ES-I3 (cell line): ENCODE data around the gene POLR2E.

Experiments used
- H3K36me3 ChIP-seq: 2 replicates; pipeline ENCODE4 v1.6.1; 2013; ENCODE audit warnings: mild to moderate bottlenecking, low read length, control low read depth, moderate library complexity; ENCODE audit not compliant: insufficient read depth
- H3K4me1 ChIP-seq: 2 replicates; pipeline ENCODE4 v1.6.1; 2013; ENCODE audit warnings: mild to moderate bottlenecking, control low read depth, low read length; ENCODE audit not compliant: insufficient read depth
- H3K9ac ChIP-seq: 2 replicates; pipeline ENCODE4 v1.6.1; 2013; ENCODE audit warnings: low read depth, mild to moderate bottlenecking, low read length, moderate library complexity
- H3K9me3 ChIP-seq: 2 replicates; pipeline ENCODE4 v1.6.1; 2013; ENCODE audit warnings: mild to moderate bottlenecking, low read length, moderate library complexity; ENCODE audit not compliant: control insufficient read depth, insufficient read depth

POLR2E gene

DNA sequence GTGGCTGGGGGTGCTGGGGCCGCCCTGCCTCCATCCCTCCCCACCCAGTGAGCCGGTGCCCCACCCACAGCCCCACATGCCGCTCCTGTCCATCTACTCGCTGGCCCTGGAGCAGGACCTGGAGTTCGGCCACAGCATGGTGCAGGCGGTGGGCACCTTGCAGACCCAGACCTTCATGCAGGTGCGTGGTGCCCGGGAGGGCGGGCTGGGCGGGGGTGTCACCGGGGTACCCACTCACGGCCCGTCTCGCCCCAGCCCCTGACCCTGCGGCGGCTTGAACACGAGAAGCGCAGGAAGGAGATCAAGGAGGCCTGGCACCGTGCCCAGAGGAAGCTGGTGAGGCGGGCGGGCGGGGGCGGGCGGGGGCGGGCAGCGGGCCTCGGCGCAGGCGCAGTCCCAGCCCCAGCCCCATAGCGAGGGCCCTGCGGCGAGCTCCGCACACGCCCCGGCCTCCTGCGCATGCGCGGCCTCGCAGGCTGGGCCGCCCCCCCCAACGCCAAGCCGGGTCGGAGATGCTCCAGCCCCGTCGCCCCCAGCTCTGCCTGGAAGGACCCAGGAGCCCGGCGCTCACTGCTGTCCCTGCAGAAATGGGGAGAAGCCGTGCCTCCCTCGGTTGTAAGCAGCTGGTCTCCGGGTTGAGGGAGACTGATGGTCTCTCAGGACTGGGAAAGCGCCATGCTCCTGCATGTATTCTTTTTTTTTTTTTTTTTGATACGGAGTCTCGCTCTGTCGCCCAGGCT lies 20.5 kb downstream of the POLR2E start:
- H3K36me3 ChIP-seq: peaks cover 3% of the 10 kb centered on the region
- H3K9me3 ChIP-seq: no peaks in the 10 kb centered on the region
- H3K9ac ChIP-seq: no peak overlapping the region
- H3K4me1 ChIP-seq: no peaks in the 10 kb centered on the region

DNA sequence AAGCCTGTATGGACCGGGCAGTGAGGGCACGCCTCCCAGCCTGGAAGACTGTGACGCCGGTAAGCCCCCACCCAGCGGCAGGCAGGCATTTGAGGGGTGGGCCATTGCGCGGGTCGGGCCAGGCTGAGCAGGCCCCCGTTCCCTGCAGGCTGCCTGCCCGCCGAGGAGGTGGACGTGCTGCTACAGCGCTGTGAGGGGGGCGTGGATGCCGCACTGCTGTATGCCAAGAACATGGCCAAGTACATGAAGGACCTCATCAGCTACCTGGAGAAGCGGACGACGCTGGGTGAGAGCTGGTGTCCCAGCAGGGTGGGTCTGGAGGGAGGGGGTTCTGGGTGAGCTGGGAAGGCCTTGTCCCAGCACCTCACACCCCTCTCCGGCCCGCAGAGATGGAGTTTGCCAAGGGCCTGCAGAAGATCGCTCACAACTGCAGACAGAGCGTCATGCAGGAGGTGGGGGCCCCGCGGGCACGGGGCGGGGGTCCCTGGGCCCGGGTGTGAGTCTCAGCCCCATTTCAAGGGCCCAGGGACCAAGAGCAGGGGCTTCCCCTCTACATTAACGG lies 21.1 kb downstream of the POLR2E start:
- Histone ChIP-seq H3K4me1 (no peaks in the 10 kb centered on the region), H3K9ac (no peak overlapping the region), H3K9me3 (no peaks in the 10 kb centered on the region), H3K36me3 (peaks cover 3% of the 10 kb centered on the region)

- Histone ChIP-seq H3K9me3 (no peaks in the 10 kb centered on the region), H3K4me1 (no peaks in the 10 kb centered on the region), H3K36me3 (peaks cover 3% of the 10 kb centered on the region), H3K9ac (no peak overlapping the region)
Measured at GRCh38 chr19:1073063-1073955, 21.9 kb downstream of the POLR2E start.

GRCh38 chr19:1072371-1073015 lies 22.7 kb downstream of the POLR2E start:
- Histone ChIP-seq H3K4me1 (no peaks in the 10 kb centered on the region), H3K9ac (no peak overlapping the region), H3K9me3 (no peaks in the 10 kb centered on the region), H3K36me3 (peaks cover 3% of the 10 kb centered on the region)

DNA sequence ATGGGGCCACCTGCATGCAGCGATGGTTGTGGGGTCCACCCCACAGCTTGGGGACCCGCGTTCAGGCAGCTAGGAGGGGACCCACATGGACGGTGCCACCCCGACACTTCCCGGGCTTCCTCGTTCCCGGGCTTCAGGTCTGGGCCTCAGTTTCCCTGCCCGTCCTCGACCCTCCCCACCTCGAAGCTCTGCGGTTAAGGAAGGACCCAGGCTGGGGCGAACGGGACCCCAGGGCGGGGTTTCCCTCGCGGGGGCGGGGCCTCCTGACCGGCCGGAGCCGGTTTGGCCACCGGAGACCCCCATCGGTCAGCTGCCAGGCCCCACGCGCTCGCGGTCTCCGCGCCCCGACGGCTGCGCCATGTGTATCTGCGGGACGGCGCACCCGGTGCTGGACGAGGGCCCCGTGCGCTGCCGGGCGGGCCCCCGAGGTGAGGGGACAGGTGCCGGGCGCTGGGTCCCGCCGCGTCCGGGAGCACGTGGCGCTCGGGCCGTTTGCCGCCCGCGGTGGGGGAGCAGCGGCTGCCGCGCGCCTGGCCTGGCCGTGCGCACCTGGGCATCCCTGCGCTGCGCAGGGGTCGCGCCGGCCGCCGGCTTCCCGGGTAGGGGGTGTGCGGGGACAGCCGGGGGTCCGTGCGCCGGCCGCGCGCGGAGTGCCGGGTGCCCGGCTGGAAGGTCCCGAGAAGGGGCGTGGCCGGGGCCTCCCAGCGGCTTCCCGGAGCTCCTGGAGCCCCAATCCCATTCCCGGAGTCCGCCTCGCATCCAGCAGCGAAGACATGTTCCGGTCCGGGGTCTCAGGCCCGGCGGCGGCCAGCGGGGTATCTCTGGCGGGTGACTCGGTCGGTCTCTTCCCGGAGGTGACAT lies 24.0 kb downstream of the POLR2E start:
- H3K9ac ChIP-seq: peak overlapping the region; percentile 60

DNA sequence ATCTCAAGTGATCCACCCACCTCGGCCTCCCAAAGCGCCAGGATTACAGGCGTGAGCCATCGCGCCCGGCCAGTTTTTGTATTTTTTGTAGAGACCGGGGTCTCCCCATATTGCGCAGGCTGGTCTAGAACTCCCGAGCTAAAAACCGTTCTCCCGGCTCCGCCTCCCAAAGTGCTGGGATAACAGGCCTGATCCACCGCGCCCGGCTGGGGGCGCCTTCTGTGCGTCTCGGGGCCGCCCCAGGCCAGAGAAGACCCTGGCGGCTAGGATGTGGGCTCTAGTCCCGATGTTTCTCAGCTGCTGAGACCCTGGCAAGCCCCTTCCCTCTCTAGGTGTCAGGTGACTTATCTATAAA lies 24.6 kb downstream of the POLR2E start:
- Histone ChIP-seq H3K36me3 (no peaks in the 10 kb centered on the region), H3K9ac (peak overlapping the region; percentile 60), H3K4me1 (peaks cover 7% of the 10 kb centered on the region; the same call in 1 of the 2 replicates), H3K9me3 (no peaks in the 10 kb centered on the region)

More for the DNA sequence above, 24.0 kb downstream of the POLR2E start:
- no peaks in the 10 kb centered on the region for H3K9me3 ChIP-seq
- H3K36me3 ChIP-seq: peaks cover 3% of the 10 kb centered on the region
- H3K4me1 ChIP-seq: peaks cover under 1% of the 10 kb centered on the region; the same call in 1 of the 2 replicates

DNA sequence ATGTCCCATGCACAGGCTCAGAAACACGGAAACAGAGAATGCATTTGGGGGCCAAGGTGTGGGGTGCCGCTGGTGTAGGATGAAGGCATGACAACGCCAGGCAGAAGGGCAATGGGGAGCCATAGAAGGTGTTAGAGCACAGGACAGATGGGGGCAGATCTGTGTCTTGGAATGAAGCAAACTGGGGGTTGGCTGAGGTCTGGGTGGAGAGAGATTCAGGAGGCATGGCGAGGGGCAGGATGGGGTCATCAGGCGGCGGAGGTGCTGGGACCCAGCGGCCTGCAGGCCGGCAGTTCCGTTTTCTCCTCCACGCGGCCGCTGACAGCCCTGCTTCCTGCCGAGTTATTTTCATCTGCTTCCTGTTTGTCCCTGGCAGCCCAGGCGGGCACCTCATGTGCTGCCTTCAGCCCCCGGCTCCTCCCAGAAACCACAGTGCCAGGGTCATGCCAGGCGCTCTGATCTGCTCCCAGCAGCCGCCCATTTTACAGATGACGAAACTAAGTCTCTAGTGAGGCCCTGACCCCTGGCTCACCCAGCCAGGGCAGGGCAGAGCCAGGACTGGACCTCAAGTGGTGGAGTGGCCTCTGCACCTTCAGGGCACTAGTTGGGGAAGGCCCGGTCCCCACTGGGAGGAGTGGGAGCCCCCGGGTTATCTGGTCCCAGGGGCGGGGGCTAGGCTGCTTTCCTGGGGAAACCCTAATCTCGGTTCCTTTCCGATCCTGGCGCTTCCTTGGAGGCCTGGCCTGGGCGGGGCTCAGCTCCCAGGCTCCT lies 26.0 kb downstream of the POLR2E start:
- Histone ChIP-seq H3K9ac (no peak overlapping the region), H3K4me1 (peaks cover 7% of the 10 kb centered on the region; the same call in 1 of the 2 replicates), H3K9me3 (no peaks in the 10 kb centered on the region), H3K36me3 (no peaks in the 10 kb centered on the region)

DNA sequence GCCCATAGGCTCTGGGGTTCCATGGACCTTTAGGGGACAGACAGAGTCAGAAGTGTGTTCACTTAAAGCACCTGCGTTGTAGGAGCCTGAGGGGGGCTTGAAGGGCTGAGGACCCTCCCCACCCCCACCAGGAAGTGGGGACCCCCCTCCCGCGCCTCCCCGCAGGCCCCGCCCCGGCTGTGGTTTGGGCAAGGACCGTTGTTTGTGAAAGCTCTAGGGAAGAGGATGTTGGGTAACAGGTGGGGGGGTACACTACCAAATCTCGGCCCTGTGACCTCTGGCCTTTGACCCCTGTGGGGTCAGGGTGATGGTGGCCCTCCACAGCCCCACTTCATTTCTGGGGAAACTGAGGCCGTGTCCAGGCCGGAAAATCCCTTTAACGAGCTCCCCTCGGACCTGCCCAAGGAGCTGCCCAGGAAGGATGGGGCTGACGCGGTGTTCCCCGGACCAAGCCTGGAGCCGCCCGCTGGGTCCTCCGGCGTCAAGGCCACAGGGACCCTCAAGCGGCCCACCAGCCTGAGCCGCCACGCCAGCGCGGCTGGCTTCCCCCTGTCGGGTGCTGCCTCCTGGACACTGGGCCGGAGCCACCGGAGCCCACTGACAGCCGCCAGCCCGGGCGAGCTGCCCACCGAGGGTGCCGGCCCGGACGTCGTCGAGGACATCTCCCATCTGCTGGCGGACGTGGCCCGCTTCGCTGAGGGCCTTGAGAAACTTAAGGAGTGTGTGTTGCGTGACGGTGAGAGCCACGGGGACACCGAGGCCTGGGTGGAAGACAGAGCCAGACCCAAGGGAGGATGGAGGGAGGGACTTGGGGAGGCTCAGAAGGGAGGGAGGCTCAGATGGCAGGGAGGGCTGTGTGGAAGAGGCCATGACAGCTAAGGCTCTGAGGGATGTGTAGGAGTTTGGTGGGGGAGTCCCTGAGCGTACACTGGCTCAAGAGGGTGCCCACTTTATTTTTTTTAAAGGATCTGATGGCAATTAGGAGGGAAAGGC lies 26.9 kb downstream of the POLR2E start:
- Histone ChIP-seq H3K4me1 (peaks cover 7% of the 10 kb centered on the region; the same call in 1 of the 2 replicates), H3K9me3 (no peaks in the 10 kb centered on the region), H3K36me3 (no peaks in the 10 kb centered on the region), H3K9ac (no peak overlapping the region; the same call in 1 of the 2 replicates)

DNA sequence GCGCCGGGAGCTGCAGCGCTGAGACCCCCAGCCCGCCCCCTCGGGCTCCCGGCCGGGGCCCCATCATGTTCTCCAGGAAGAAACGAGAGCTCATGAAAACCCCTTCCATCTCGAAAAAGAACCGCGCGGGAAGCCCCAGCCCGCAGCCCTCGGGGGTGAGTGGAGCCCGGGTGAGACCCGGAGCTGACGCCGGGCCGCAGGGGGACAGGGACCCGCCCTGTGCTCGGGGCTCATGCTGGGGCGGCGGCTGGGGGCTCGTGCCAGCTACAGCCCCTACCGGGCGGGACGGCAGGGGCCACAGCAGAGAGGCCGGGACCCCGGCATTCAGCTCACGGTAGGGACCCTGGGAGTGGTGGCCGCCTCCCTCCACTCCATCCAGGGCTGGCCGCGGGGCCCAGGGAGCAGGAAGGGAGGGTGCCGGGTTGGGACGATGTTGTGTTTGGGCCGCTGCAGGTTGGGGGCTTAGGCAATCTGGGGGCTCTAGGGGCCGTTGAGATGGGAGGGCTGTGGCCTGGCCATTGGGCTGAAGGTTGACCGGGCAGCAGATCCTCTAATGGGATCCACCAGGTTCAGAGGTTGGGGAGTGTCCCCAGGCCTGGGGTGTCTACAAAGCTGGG lies 27.7 kb downstream of the POLR2E start:
- Histone ChIP-seq H3K9me3 (no peaks in the 10 kb centered on the region), H3K4me1 (peaks cover 7% of the 10 kb centered on the region; the same call in 1 of the 2 replicates), H3K36me3 (no peaks in the 10 kb centered on the region), H3K9ac (peak overlapping the region; percentile 49; the same call in 1 of the 2 replicates)

DNA sequence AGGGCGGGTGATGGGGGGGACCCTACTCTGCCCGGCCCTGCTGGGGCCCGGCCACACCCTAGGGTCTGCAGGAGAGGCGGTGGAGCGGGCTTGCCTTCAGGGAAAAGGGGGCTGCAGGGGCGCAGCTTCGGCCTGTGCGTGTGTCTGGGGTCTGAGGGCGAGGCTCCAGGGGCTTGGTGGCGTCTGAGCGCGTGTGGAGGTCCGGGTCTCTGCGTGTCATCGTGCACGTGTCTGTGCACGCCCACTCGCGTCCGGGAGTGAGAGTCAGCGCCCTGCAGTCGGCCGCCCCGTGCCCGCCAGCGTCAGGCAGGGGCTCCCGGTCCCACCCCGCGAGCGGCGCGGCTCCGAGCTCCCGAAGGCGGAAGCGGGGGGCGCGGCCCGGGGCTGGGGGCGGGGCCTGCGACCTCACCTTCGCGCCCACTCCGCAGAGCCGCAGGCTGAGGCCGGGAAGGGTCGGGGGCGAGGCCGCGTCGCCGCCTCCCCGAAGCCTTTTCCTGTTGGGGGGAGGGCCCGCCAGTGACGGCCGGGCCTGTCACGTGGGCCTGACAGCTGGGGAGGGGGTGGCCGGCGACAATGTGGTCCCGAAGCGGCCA lies 28.3 kb downstream of the POLR2E start, which contains the start of gene ARHGAP45:
TSS of gene ARHGAP45 (plus strand) at position 420 of the 593 bp plus-strand sequence. CDS start 239 bp downstream, outside the sequence.
- Histone ChIP-seq H3K36me3 (no peaks in the 10 kb centered on the region), H3K4me1 (peaks cover 7% of the 10 kb centered on the region; the same call in 1 of the 2 replicates), H3K9ac (peak within 1 kb of the TSS; percentile 49), H3K9me3 (no peaks in the 10 kb centered on the region)

GRCh38 chr19:1066251-1066747 lies 28.9 kb downstream of the POLR2E start:
- peaks cover 7% of the 10 kb centered on the region; the same call in 1 of the 2 replicates for H3K4me1 ChIP-seq

More at GRCh38 chr19:1066251-1066747, 28.9 kb downstream of the POLR2E start:
- Histone ChIP-seq H3K36me3 (no peaks in the 10 kb centered on the region), H3K9ac (peak overlapping the region; percentile 49; the same call in 1 of the 2 replicates), H3K9me3 (no peaks in the 10 kb centered on the region)
